22Rv1 (cell line): Measurements from ENCODE around the gene NRP1.

Experiments used
- H3K27ac ChIP-seq: fragments of 450-650 bp; 2 replicates; pipeline ENCODE4 v1.5.1; 2017
- ZFX ChIP-seq: fragments of 450-650 bp; IDR thresholded peaks from 2 replicates; pipeline ENCODE4 v1.6.1; 2017; ENCODE audit warnings: antibody characterized with exemption, borderline replicate concordance
- TF ChIP-seq, protein P1 (sequence below): fragments of 450-650 bp; IDR thresholded peaks from 2 replicates; pipeline ENCODE4 v1.5.1; 2017; ENCODE audit warnings: mild to moderate bottlenecking

Gene NRP1

GRCh38 chr10:33164060-33164709 lies 170.3 kb downstream of the NRP1 start:
- no peak for TF ChIP-seq ZFX
- TF ChIP-seq, protein P1, sequence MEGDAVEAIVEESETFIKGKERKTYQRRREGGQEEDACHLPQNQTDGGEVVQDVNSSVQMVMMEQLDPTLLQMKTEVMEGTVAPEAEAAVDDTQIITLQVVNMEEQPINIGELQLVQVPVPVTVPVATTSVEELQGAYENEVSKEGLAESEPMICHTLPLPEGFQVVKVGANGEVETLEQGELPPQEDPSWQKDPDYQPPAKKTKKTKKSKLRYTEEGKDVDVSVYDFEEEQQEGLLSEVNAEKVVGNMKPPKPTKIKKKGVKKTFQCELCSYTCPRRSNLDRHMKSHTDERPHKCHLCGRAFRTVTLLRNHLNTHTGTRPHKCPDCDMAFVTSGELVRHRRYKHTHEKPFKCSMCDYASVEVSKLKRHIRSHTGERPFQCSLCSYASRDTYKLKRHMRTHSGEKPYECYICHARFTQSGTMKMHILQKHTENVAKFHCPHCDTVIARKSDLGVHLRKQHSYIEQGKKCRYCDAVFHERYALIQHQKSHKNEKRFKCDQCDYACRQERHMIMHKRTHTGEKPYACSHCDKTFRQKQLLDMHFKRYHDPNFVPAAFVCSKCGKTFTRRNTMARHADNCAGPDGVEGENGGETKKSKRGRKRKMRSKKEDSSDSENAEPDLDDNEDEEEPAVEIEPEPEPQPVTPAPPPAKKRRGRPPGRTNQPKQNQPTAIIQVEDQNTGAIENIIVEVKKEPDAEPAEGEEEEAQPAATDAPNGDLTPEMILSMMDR, result no peak
- H3K27ac ChIP-seq, result no peak overlapping the region

GRCh38 chr10:33162248-33162575 lies 172.3 kb downstream of the NRP1 start:
- TF ChIP-seq, protein P1, result no peak
- TF ChIP-seq ZFX, result no peak
- no peak overlapping the region for H3K27ac ChIP-seq

DNA sequence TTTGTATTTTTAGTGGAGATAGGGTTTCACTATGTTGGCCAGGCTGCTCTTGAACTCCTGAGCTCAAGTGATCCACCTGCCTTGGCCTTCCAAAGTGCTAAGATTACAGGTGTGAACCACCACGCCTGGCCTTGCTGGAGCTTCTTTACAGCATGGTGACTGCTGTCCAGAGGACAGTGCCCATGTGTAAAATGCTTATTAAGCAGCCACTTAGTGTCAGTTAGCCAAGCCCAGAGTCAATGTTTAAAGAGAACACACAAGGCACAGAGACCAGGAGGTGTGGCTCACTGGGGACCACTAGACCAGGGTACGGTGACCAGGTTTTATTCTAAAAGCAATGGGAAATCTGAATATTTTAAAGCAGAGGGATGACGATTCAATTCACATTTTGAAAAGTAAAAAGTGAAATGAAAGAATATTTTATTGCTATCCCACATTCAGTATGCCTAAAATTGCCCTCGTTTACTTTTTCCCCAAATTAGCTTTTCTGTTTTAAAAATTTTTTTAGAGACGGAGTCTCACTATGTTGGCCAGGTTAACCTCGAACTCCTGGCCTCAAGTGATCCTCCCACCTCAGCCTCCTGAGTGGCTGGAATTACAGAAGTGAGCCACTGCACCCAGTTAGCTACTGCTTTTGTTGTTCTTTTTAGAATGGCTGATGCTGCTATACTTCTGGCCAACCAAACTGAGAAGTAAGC lies 172.8 kb downstream of the NRP1 start:
- H3K27ac ChIP-seq, result no peak overlapping the region
- TF ChIP-seq, protein P1, result no peak
- TF ChIP-seq ZFX, result no peak

DNA sequence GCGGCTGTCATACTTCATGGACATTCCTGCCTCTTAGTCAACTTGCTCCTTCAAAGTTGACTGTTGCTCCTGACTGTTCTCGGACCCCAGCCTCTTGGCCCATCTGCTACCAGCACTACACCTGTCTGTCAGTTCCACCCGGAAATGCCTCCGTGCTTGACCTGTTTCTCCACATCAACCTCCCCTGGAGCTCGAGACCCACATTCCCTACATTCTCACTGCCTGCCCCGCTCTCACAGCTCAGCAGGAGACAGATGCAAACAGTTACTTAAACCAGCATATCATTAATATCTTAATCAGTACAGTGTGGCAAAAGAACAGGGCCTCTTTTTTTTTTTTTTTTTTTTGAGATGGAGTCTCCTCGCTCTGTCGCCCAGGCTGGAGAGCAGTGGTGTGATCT lies 174.3 kb downstream of the NRP1 start:
- H3K27ac ChIP-seq, result no peak overlapping the region
- no peak for TF ChIP-seq ZFX
- TF ChIP-seq, protein P1, result no peak

DNA sequence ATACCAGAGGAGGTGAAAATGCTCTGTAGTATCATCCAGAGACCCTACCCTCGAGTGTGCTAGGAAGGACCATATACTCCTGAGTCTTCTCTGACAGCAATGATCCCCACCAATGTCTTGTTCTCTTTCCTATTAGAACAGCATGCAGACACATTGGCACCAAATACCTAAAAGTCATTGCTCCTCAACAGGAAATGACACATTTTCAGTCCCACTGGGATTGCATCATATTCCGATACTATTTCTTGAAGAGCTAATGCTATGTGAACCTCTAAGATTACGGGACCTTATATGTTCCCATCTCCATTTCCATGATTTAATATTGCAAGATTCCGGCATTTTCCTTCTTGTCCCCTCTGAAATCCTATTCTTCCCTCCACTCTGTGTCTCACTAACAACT lies 177.4 kb downstream of the NRP1 start:
- H3K27ac ChIP-seq, result no peak overlapping the region
- TF ChIP-seq ZFX, result no peak
- TF ChIP-seq, protein P1, result no peak

DNA sequence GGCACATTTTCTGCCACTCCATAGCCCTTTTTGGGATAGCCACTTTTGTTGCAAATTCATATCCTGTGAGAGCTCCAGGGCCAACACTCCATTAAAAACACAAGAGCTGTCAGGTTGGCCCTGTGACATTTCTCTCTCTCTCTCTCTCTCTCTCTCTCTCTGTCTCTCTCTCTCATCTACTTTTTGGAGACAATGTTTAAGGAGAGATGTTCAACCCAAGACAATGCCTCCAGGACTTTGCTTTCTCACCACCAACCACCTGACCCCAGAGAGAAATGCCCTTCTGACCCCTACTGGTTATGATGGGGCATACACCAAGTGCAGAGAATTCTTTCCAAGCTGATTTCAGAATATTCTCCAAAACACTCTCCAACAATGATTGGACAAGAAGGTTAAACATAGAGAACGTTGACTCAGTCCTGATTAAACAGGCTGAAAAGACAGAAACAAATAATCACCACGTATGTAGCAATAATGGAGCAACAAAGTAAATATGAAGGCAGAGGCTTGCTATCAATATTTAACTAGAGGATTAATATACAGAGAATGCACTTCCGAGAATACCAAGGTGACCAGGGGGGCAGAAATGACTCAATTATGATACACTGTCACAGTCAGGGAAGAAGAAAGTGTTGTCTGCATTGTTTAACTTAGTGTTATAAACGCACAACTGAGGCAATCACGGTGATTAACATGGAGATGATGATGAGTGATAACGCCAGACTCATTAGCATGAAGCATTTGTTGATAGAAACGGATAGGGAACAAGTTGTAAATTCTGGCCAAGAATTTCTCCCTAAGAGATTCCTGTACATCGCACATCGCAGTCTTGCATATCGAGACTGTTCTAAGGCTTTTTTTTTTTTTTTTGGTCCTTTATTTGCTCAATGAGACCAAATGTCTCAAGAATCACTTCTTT lies 178.5 kb downstream of the NRP1 start:
- TF ChIP-seq ZFX, result no peak
- TF ChIP-seq, protein P1, result peak; percentile 83
- peak overlapping the region; percentile 58 for H3K27ac ChIP-seq
